Endothelial cell of umbilical vein (primary cell): ENCODE results near the gene MAFF. TPM values are rescaled to one million over a fixed set of nuclear protein-coding genes. Genes with fewer than 3 reads are reported as not detected.

Source experiments
- BruUV-seq: library from RNA; stranded (reverse); fragments of 400-500 nt; replicated peaks from 2 replicates; lab custom pipeline; 2021; lab: Mats Ljungman, UMichigan
- CTCF ChIA-PET: fragments of 300-600, 350-600 bp; sonication (Branson Sonifier 250); formaldehyde crosslinking; loops from one replicate; lab custom pipeline; 2021; ENCODE audit warnings: antibody characterized with exemption, inconsistent platforms; lab: Charles Lee
- POLR2A ChIA-PET: fragments of 300-600, 350-600 bp; sonication (Branson Sonifier 250); formaldehyde crosslinking; loops from one replicate; lab custom pipeline; 2021; ENCODE audit warnings: antibody characterized with exemption, inconsistent platforms; lab: Charles Lee
- DNase-seq: peaks from one replicate; pipeline ENCODE4 v3.0.0-alpha.2; 2011; ENCODE audit warnings: low read depth, low spot score
- FAIRE-seq: peaks from 2 replicates; lab custom pipeline; 2011; peaks lifted over from hg19 to GRCh38; lab: Jason Lieb, UNC
- H2AFZ ChIP-seq: 2 replicates; pipeline ENCODE4 v1.6.0; 2012; ENCODE audit warnings: low read depth, low read length, control low read depth, inconsistent platforms
- H3K27ac ChIP-seq: 2 replicates; pipeline ENCODE4 v1.5.1; 2011; ENCODE audit warnings: low read depth, mild to moderate bottlenecking, control low read depth, low read length, moderate library complexity; ENCODE audit not compliant: insufficient read depth
- H3K27me3 ChIP-seq, 2 experiments: 2 replicates each; pipeline versions ENCODE4 v1.6.0 to v1.6.1; 2011; ENCODE audit warnings: low read length in 2 of 2, mixed read lengths in 1 of 2; ENCODE audit not compliant: control insufficient read depth in 2 of 2, insufficient read depth in 2 of 2
- H3K36me3 ChIP-seq, 2 experiments: 2 replicates in 1 of 2; 3 replicates in 1 of 2; pipeline ENCODE4 v1.5.1; 2011; ENCODE audit warnings: low read length in 2 of 2, mild to moderate bottlenecking in 1 of 2, moderate library complexity in 1 of 2; ENCODE audit not compliant: control insufficient read depth in 2 of 2, insufficient read depth in 2 of 2; ENCODE audit errors: extremely low read depth in 1 of 2
- H3K4me1 ChIP-seq: 3 replicates; pipeline ENCODE4 v1.5.1; 2011; ENCODE audit warnings: mild to moderate bottlenecking, low read length; ENCODE audit not compliant: control insufficient read depth, insufficient read depth; ENCODE audit errors: extremely low read depth
- H3K4me2 ChIP-seq: 2 replicates; pipeline ENCODE4 v1.6.1; 2011; ENCODE audit warnings: low read length, control low read depth, mixed read lengths; ENCODE audit not compliant: insufficient read depth
- H3K4me3 ChIP-seq, 3 experiments: fragments of 200-600 bp in 1 of 3; sonication (generic), shearing (Covaris generic) in 1 of 3; replicated peaks in 1 of 3; 2 replicates each; pipeline ENCODE4 v1.5.1; 2011 to 2016; ENCODE audit warnings: control low read depth in 3 of 3, low read length in 3 of 3, mild to moderate bottlenecking in 2 of 3, inconsistent platforms in 1 of 3, low read depth in 1 of 3, moderate library complexity in 1 of 3; ENCODE audit not compliant: insufficient read depth in 1 of 3
- H3K79me2 ChIP-seq: 2 replicates; pipeline ENCODE4 v1.6.0; 2012; ENCODE audit warnings: low read length, inconsistent platforms; ENCODE audit not compliant: control insufficient read depth, insufficient read depth
- H3K9ac ChIP-seq: replicated peaks from 2 replicates; pipeline ENCODE3; 2011; ENCODE audit warnings: low read length, control low read depth; ENCODE audit not compliant: insufficient read depth; ENCODE audit errors: extremely low read depth
- H3K9me1 ChIP-seq: replicated peaks from 3 replicates; pipeline ENCODE4 v1.6.0; 2011; ENCODE audit warnings: mild to moderate bottlenecking, low read length; ENCODE audit not compliant: control insufficient read depth, insufficient read depth; ENCODE audit errors: extremely low read depth
- H3K9me3 ChIP-seq: replicated peaks from 2 replicates; pipeline ENCODE4 v1.5.1; 2012; ENCODE audit warnings: low read length, inconsistent platforms; ENCODE audit not compliant: control insufficient read depth, insufficient read depth
- H4K20me1 ChIP-seq: replicated peaks from 2 replicates; pipeline ENCODE3; 2011; ENCODE audit warnings: mild to moderate bottlenecking, low read length; ENCODE audit not compliant: control insufficient read depth, insufficient read depth; ENCODE audit errors: extremely low read depth
- CTCF ChIP-seq, 2 donors: IDR thresholded peaks; 1 replicate in 1 of 2; 2 replicates in 1 of 2; pipeline ENCODE4 v1.5.1; 2011; ENCODE audit warnings: low read length in 2 of 2, mild to moderate bottlenecking in 2 of 2, moderate library complexity in 2 of 2, control low read depth in 1 of 2, inconsistent platforms in 1 of 2, low read depth in 1 of 2; ENCODE audit not compliant: insufficient read depth in 1 of 2; ENCODE audit errors: extremely low read depth in 1 of 2
- EZH2 ChIP-seq: IDR thresholded peaks from 2 replicates; pipeline ENCODE4 v1.6.1; 2012; ENCODE audit warnings: borderline replicate concordance, low read depth, mild to moderate bottlenecking, moderate library complexity, low read length, inconsistent platforms; ENCODE audit not compliant: severe bottlenecking
- FOS ChIP-seq: IDR thresholded peaks from 2 replicates; pipeline ENCODE4 v1.6.1; 2011; ENCODE audit warnings: mild to moderate bottlenecking, low read length, moderate library complexity, borderline replicate concordance; ENCODE audit not compliant: insufficient read depth
- GATA2 ChIP-seq: IDR thresholded peaks from 2 replicates; pipeline ENCODE4 v1.7.0; 2011; ENCODE audit warnings: low read depth, mild to moderate bottlenecking, moderate library complexity, mixed read lengths, low read length; ENCODE audit not compliant: insufficient read length, insufficient read depth
- JUN ChIP-seq: IDR thresholded peaks from 2 replicates; pipeline ENCODE4 v1.6.1; 2011; ENCODE audit warnings: borderline replicate concordance, low read depth; ENCODE audit not compliant: insufficient read length, insufficient read depth
- MYC ChIP-seq: IDR thresholded peaks from one replicate; pipeline ENCODE4 v1.6.1; 2011; ENCODE audit warnings: mild to moderate bottlenecking, low read depth, low read length
- POLR2A ChIP-seq: IDR thresholded peaks from 2 replicates; pipeline ENCODE4 v1.6.1; 2012; ENCODE audit warnings: low read depth, mild to moderate bottlenecking, control low read depth, low read length
- POLR2AphosphoS5 ChIP-seq: IDR thresholded peaks from 2 replicates; pipeline ENCODE4 v1.6.1; 2012; ENCODE audit warnings: low read depth, mild to moderate bottlenecking, control low read depth, low read length, moderate library complexity; ENCODE audit not compliant: insufficient read depth
- dilution Hi-C: fragments of 300-500 bp; cut with MboI; formaldehyde crosslinking; loops from one replicate; pipeline ENCODE4 v1.15.0; 2019; ENCODE audit warnings: low sequenced_read_pairs; ENCODE audit not compliant: extremely low pct_ligation_motif_present
- intact Hi-C: fragments of 100-400 bp; cut with micrococcal nuclease; formaldehyde crosslinking; loops from one replicate; pipeline ENCODE4 v1.10.0; 2022
- polyA plus RNA-seq, 4 experiments: library from polyadenylated mRNA; depleted of rRNA in 3 of 4; stranded (reverse) in 3 of 4; unstranded in 1 of 4; fragments of >200 nt; gene quantifications; 2 replicates each; pipeline versions ENCODE4 v1.2.1 to v1.2.3, GENCODE V29; 2011 to 2012; ENCODE audit warnings: missing spikeins in 1 of 4
- total RNA-seq: library from RNA; stranded (reverse); gene quantifications from 2 replicates; pipeline ENCODE4 v1.2.3, GENCODE V29; 2021
- TF ChIP-seq, protein P1 (sequence below): IDR thresholded peaks from 2 replicates; pipeline ENCODE4 v1.6.1; 2011; ENCODE audit not compliant: insufficient read depth, insufficient read length

Gene MAFF
- total and polyA plus RNA-seq, 2 donors (not counting 3 experiments of a cell fraction or from before 2014, with no cell fraction given) = 29.0 to 61.2 TPM

DNA sequence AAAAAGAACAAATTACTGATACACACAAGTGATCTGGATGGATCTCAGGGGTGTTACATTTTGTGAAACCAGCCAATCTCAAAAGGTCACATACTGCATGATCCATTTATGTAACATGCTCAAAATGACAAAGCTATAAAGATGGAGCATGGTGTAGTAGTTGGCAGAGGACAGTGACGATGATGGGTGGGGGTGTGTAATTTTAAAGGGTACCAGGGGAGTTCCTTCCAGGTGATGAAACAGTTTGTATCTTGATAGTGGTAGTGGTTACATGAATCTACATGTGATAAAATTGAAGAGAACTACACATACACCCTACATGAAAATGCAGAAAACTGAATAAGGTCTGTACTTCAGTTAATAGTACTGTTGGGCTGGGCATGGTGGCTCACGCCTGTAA, 53.9 kb downstream of the MAFF start:
- DNase-seq = no peak
- peaks cover 0 to 3% of the 10 kb centered on the region in 2 experiments for H3K36me3 ChIP-seq
- H3K4me3 ChIP-seq = no peak overlapping the region
- no peak for TF ChIP-seq MYC
- H3K27me3 ChIP-seq = no peaks in the 10 kb centered on the region
- ChIA-PET CTCF (no interaction called here), POLR2A (interaction anchor here (0.6 kb wide), 1 partner anchor 13 kb away, joined by 3 read pairs; no protein-coding TSS in a partner anchor)
- H3K79me2 ChIP-seq = peaks cover 63% of the 10 kb centered on the region
- no TSS peak for BruUV-seq
- peaks cover 2% of the 10 kb centered on the region for H4K20me1 ChIP-seq
- H3K9ac ChIP-seq = no peak overlapping the region
- intact Hi-C loops = no loop called here
- no peak overlapping the region for H3K4me2 ChIP-seq
- H3K4me1 ChIP-seq = peaks cover 25% of the 10 kb centered on the region
- H2AFZ ChIP-seq = no peak overlapping the region
- dilution Hi-C loops = no loop called here
- H3K9me3 ChIP-seq = no peaks in the 10 kb centered on the region
- no peaks in the 10 kb centered on the region for H3K9me1 ChIP-seq
- H3K27ac ChIP-seq = no peak overlapping the region
- no peak for FAIRE-seq

DNA sequence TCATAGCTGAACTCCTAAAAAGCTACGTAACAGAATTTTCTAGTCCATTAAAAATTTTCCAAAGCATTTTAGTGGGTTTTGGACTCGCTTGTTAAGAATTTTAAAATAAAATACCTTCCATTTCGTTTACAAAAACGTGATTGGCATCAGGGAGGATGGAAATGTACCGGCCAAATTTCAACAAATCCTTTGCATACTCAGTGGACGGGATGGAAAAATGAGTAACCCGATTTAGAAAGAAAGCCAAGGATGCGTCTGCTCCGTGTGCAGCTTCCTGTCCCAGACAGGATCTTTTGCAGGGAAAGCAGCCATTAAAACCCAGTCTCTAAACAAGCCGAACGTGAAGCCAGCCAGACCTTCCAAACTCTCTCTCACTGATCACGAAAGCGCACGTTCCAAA, 55.4 kb downstream of the MAFF start:
- peaks cover 25% of the 10 kb centered on the region for H3K4me1 ChIP-seq
- CTCF ChIA-PET = interaction anchor here (0.7 to 2.7 kb wide), 11 partner anchors 8 to 205 kb away, joined by 3 to 9 read pairs (median 4); no protein-coding TSS in a partner anchor
- H3K9me1 ChIP-seq = no peaks in the 10 kb centered on the region
- dilution Hi-C loops = no loop called here
- POLR2A ChIA-PET = interaction anchor here (0.8 kb wide), 1 partner anchor 10 kb away, joined by 4 read pairs; no protein-coding TSS in a partner anchor
- H2AFZ ChIP-seq = no peak overlapping the region
- intact Hi-C loops = no loop called here
- peak; percentile 72 for DNase-seq
- TF ChIP-seq EZH2 (no peak), FOS (no peak), GATA2 (no peak), POLR2A (no peak), MYC (no peak), JUN (no peak), POLR2AphosphoS5 (no peak), CTCF (IDR thresholded peaks at IDR 0.05; ENCODE audit: extremely low read depth in 1 of 2, insufficient read depth in 1 of 2, low read depth in 1 of 2, low read length in 2 of 2) (no peak)
- TF ChIP-seq, protein P1, sequence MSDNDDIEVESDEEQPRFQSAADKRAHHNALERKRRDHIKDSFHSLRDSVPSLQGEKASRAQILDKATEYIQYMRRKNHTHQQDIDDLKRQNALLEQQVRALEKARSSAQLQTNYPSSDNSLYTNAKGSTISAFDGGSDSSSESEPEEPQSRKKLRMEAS = no peak
- peak overlapping the region in 2 of 3 experiments; percentile 2 to 4 for H3K4me3 ChIP-seq
- H3K9ac ChIP-seq = peak overlapping the region; percentile 42
- peaks cover 2% of the 10 kb centered on the region for H4K20me1 ChIP-seq
- H3K27me3 ChIP-seq = no peaks in the 10 kb centered on the region
- H3K9me3 ChIP-seq = no peaks in the 10 kb centered on the region
- H3K36me3 ChIP-seq = no peaks in the 10 kb centered on the region
- H3K4me2 ChIP-seq = peak overlapping the region; percentile 25
- peaks cover 63% of the 10 kb centered on the region for H3K79me2 ChIP-seq
- no TSS peak for BruUV-seq
- peak; percentile 87 for FAIRE-seq
- peak overlapping the region; percentile 19 for H3K27ac ChIP-seq
